GM23248 (cell line): ENCODE measurements around the gene PTPRN2.

Experiments used
- EZH2 ChIP-seq: fragments of 200-600 bp; sonication (generic); IDR thresholded peaks from 2 replicates; pipeline ENCODE4 v1.6.1; 2018; ENCODE audit warnings: antibody characterized with exemption, mild to moderate bottlenecking; ENCODE audit not compliant: insufficient read depth, poor library complexity, severe bottlenecking
- EZH2phosphoT487 ChIP-seq: fragments of 200-600 bp; sonication (generic); IDR thresholded peaks from 2 replicates; pipeline ENCODE4 v1.6.1; 2018; ENCODE audit warnings: antibody characterized with exemption, moderate library complexity, mild to moderate bottlenecking, low read depth; ENCODE audit not compliant: insufficient read depth

- TF ChIP-seq EZH2 (no peak), EZH2phosphoT487 (no peak)
These were observed 1045.3 kb downstream of the PTPRN2 start for GRCh38 chr7:157542068-157543021.
